C4-2B (cell line): ENCODE data around the gene TRIM46.

Source experiments
- CTCF ChIP-seq: fragments of 450-650 bp; conservative IDR thresholded peaks from 2 replicates; pipeline ENCODE4 v1.5.1; 2017; ENCODE audit warnings: mild to moderate bottlenecking
- ZFX ChIP-seq: fragments of 450-650 bp; IDR thresholded peaks from 2 replicates; pipeline ENCODE4 v1.6.1; 2017

- TF ChIP-seq CTCF = no peak
- no peak for TF ChIP-seq ZFX
Observed at GRCh38 chr1:155227261-155228095, 53.8 kb downstream of the TRIM46 start.
